ENCODE measurements around the gene UPF2. TPM values are rescaled to one million over a fixed set of nuclear protein-coding genes. Genes with fewer than 3 reads are reported as not detected.

Gene UPF2
- total and polyA plus RNA-seq, 4 donors = 6.6 to 19.6 (median 16.4) TPM

GRCh38 chr10:12091421-12091820 lies 48.8 kb upstream of the UPF2 start:
- Histone ChIP-seq H3K27ac (ENCODE audit: low read depth in 1 of 2, low read length in 2 of 2) (no peak overlapping the region), H3K9me3 (ENCODE audit: control insufficient read depth in 4 of 4, low read length in 3 of 4) (no peaks in the 10 kb centered on the region), H3K4me1 (ENCODE audit: control insufficient read depth in 4 of 4, insufficient read depth in 4 of 4, low read length in 3 of 4) (peaks cover 0 to 2% (median 0%) of the 10 kb centered on the region in 4 donors), H3K27me3 (ENCODE audit: control insufficient read depth in 4 of 4, insufficient read depth in 4 of 4, low read length in 3 of 4) (no peaks in the 10 kb centered on the region), H3K36me3 (ENCODE audit: control insufficient read depth in 4 of 4, insufficient read depth in 3 of 4, low read depth in 1 of 4, low read length in 3 of 4) (peaks cover 23 to 67% (median 62%) of the 10 kb centered on the region in 4 donors), H3K9ac (ENCODE audit: low read depth in 1 of 2, low read length in 2 of 2) (no peak overlapping the region), H3K4me3 (ENCODE audit: low read depth in 1 of 3, low read length in 3 of 3) (no peak overlapping the region)
- no peak for TF ChIP-seq RAD21 (IDR thresholded peaks at IDR 0.05)
- no peak for TF ChIP-seq HNF4G (IDR thresholded peaks at IDR 0.05)
- no peak for TF ChIP-seq YY1 (IDR thresholded peaks at IDR 0.05)
- no peak for TF ChIP-seq GABPA (IDR thresholded peaks at IDR 0.05 in 1 of 2, conservative IDR thresholded peaks at IDR 0.05 in 1 of 2)
- no peak for TF ChIP-seq NR2F2 (IDR thresholded peaks at IDR 0.05)
- no peak for TF ChIP-seq MAX (IDR thresholded peaks at IDR 0.05)
- TF ChIP-seq FOXA2 (IDR thresholded peaks at IDR 0.05) = no peak
- no peak for TF ChIP-seq CTCF (IDR thresholded peaks at IDR 0.05; ENCODE audit: low read depth, low read length, missing input control)
- no peak for TF ChIP-seq SP1 (IDR thresholded peaks at IDR 0.05)
- no peak for TF ChIP-seq ATF3 (IDR thresholded peaks at IDR 0.05)
- TF ChIP-seq EGR1 (IDR thresholded peaks at IDR 0.05; ENCODE audit: low read depth in 2 of 2) = no peak
- TF ChIP-seq RXRA (IDR thresholded peaks at IDR 0.05) = no peak
- 93% methylated on average over 4 of the region's 4 CpGs for WGBS
- no peak for DNase-seq (ENCODE audit: low spot score)

GRCh38 chr10:12088919-12089318 lies 46.3 kb upstream of the UPF2 start:
- 55% methylated on average over 14 of the region's 14 CpGs for WGBS
- Histone ChIP-seq H3K27me3 (ENCODE audit: control insufficient read depth in 4 of 4, insufficient read depth in 4 of 4, low read length in 3 of 4) (no peaks in the 10 kb centered on the region), H3K4me1 (ENCODE audit: control insufficient read depth in 4 of 4, insufficient read depth in 4 of 4, low read length in 3 of 4) (peaks cover 0 to 2% (median 0%) of the 10 kb centered on the region in 4 donors), H3K9me3 (ENCODE audit: control insufficient read depth in 4 of 4, low read length in 3 of 4) (no peaks in the 10 kb centered on the region), H3K36me3 (ENCODE audit: control insufficient read depth in 4 of 4, insufficient read depth in 3 of 4, low read depth in 1 of 4, low read length in 3 of 4) (peaks cover 19 to 62% (median 58%) of the 10 kb centered on the region in 4 donors), H3K27ac (ENCODE audit: low read depth in 1 of 2, low read length in 2 of 2) (peak overlapping the region in 1 of 2 donors; percentile 47), H3K9ac (ENCODE audit: low read depth in 1 of 2, low read length in 2 of 2) (no peak overlapping the region), H3K4me3 (ENCODE audit: low read depth in 1 of 3, low read length in 3 of 3) (no peak overlapping the region)
- DNase-seq (ENCODE audit: low spot score) = no peak
- no peak for TF ChIP-seq EGR1 (IDR thresholded peaks at IDR 0.05; ENCODE audit: low read depth in 2 of 2)
- TF ChIP-seq REST (IDR thresholded peaks at IDR 0.05) = no peak
- TF ChIP-seq HNF4A (conservative IDR thresholded peaks at IDR 0.05) = peak; percentile 57 to 68
- no peak for TF ChIP-seq GABPA (IDR thresholded peaks at IDR 0.05 in 1 of 2, conservative IDR thresholded peaks at IDR 0.05 in 1 of 2)
- peak; percentile 67 to 80 for TF ChIP-seq RXRA (IDR thresholded peaks at IDR 0.05)
- TF ChIP-seq CTCF (IDR thresholded peaks at IDR 0.05; ENCODE audit: low read depth, low read length, missing input control) = no peak
